CD4-positive, alpha-beta T cell (primary cell): Measurements from ENCODE around the gene EEPD1. TPM values are rescaled to one million over a fixed set of nuclear protein-coding genes. Genes with fewer than 3 reads are reported as not detected.

Experiments used
- ATAC-seq: fragments of 200-7000 bp; cut with Tn5 transposase; one replicate; pipeline ENCODE4 v1.10.0; 2022; ENCODE audit warnings: mild to moderate bottlenecking; ENCODE audit not compliant: poor library complexity
- CTCF ChIA-PET: fragments of 350-600 bp; sonication (Branson Sonifier 250); formaldehyde crosslinking; loops from one replicate; lab custom pipeline; 2021; ENCODE audit warnings: antibody characterized with exemption, inconsistent platforms; lab: Charles Lee
- POLR2A ChIA-PET: fragments of 350-600 bp; sonication (Branson Sonifier 250); formaldehyde crosslinking; loops from one replicate; lab custom pipeline; 2021; ENCODE audit warnings: antibody characterized with exemption, inconsistent platforms; lab: Charles Lee
- DNase-seq, 14 experiments: peaks; one replicate each; pipeline ENCODE4 v3.0.0-alpha.2; 2013 to 2020; ENCODE audit warnings: mixed read lengths in 2 of 14
- H3K27ac ChIP-seq, 2 donors: one replicate each; pipeline versions ENCODE4 v1.5.1 to v1.7.0; 2013; ENCODE audit warnings: low read length in 2 of 2, low read depth in 1 of 2, mild to moderate bottlenecking in 1 of 2
- H3K27me3 ChIP-seq, 2 experiments: 1 replicate in 1 of 2; 2 replicates in 1 of 2; pipeline versions ENCODE4 v1.6.1 to v1.7.0; 2013; ENCODE audit warnings: low read length in 2 of 2, control low read depth in 1 of 2, mild to moderate bottlenecking in 1 of 2, moderate library complexity in 1 of 2; ENCODE audit not compliant: insufficient read depth in 2 of 2, control insufficient read depth in 1 of 2
- H3K36me3 ChIP-seq: one replicate; pipeline ENCODE4 v1.6.1; 2013; ENCODE audit warnings: low read length, control low read depth; ENCODE audit not compliant: insufficient read depth
- H3K4me1 ChIP-seq: one replicate; pipeline ENCODE4 v1.6.1; 2013; ENCODE audit warnings: low read length, control low read depth; ENCODE audit not compliant: insufficient read depth
- H3K4me3 ChIP-seq: one replicate; pipeline ENCODE4 v1.5.1; 2013; ENCODE audit warnings: mild to moderate bottlenecking, low read length, moderate library complexity
- H3K9me3 ChIP-seq, 2 experiments: 1 replicate in 1 of 2; 2 replicates in 1 of 2; pipeline versions ENCODE4 v1.6.1 to v1.7.0; 2013; ENCODE audit warnings: low read length in 2 of 2, mild to moderate bottlenecking in 2 of 2, control low read depth in 1 of 2, moderate library complexity in 1 of 2; ENCODE audit not compliant: control insufficient read depth in 1 of 2, insufficient read depth in 1 of 2
- H3K27ac Mint-ChIP-seq: one replicate; pipeline ENCODE4 v1.8.0; 2020; ENCODE audit warnings: mixed read lengths
- H3K27me3 Mint-ChIP-seq: one replicate; pipeline ENCODE4 v1.8.0; 2021; ENCODE audit warnings: mixed read lengths
- H3K36me3 Mint-ChIP-seq: one replicate; pipeline ENCODE4 v1.8.0; 2021; ENCODE audit warnings: low read depth, mixed read lengths
- H3K4me1 Mint-ChIP-seq: one replicate; pipeline ENCODE4 v1.8.0; 2021; ENCODE audit warnings: low read depth, mixed read lengths
- H3K4me3 Mint-ChIP-seq: one replicate; pipeline ENCODE4 v1.8.0; 2020; ENCODE audit warnings: mild to moderate bottlenecking, mixed read lengths
- H3K9me3 Mint-ChIP-seq: one replicate; pipeline ENCODE4 v1.8.0; 2020; ENCODE audit warnings: mixed read lengths
- intact Hi-C, 2 experiments: fragments of 100-400 bp; cut with DNase I in 1 of 2; cut with micrococcal nuclease in 1 of 2; formaldehyde crosslinking; loops; one replicate each; pipeline versions ENCODE4 v1.15.1 to v1.9.0; 2023 to 2025; cut with DNase I, micrococcal nuclease
- total RNA-seq, 174 experiments: library from RNA in 2 of 174; stranded (reverse) in 2 of 174; gene quantifications; one replicate each; pipeline ENCODE4 v1.2.3 and lab custom pipeline; 2021 to 2026
- TF ChIP-seq, protein P1 (sequence below): fragments of 200-600 bp; IDR thresholded peaks from one replicate; pipeline ENCODE4 v1.8.0; 2022; ENCODE audit warnings: antibody characterized with exemption, mild to moderate bottlenecking

EEPD1 gene
- total RNA-seq, 2 experiments from 2014 or later, result 4.4 to 4.6 TPM

GRCh38 chr7:36191292-36191920 lies 38.4 kb downstream of the EEPD1 start:
- CTCF ChIA-PET, result interaction anchor here (0.6 kb wide), 1 partner anchor 56 kb away, joined by 3 read pairs; no protein-coding TSS in a partner anchor
- peaks cover 0 to 3% of the 10 kb centered on the region in 2 experiments for H3K9me3 ChIP-seq
- H3K27ac Mint-ChIP-seq, result no peak overlapping the region
- H3K9me3 Mint-ChIP-seq, result no peaks in the 10 kb centered on the region
- TF ChIP-seq, protein P1, sequence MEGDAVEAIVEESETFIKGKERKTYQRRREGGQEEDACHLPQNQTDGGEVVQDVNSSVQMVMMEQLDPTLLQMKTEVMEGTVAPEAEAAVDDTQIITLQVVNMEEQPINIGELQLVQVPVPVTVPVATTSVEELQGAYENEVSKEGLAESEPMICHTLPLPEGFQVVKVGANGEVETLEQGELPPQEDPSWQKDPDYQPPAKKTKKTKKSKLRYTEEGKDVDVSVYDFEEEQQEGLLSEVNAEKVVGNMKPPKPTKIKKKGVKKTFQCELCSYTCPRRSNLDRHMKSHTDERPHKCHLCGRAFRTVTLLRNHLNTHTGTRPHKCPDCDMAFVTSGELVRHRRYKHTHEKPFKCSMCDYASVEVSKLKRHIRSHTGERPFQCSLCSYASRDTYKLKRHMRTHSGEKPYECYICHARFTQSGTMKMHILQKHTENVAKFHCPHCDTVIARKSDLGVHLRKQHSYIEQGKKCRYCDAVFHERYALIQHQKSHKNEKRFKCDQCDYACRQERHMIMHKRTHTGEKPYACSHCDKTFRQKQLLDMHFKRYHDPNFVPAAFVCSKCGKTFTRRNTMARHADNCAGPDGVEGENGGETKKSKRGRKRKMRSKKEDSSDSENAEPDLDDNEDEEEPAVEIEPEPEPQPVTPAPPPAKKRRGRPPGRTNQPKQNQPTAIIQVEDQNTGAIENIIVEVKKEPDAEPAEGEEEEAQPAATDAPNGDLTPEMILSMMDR, result no peak
- no peak overlapping the region for H3K4me3 ChIP-seq
- intact Hi-C loops, result no loop called here
- H3K36me3 ChIP-seq, result no peaks in the 10 kb centered on the region
- H3K27me3 Mint-ChIP-seq, result no peaks in the 10 kb centered on the region
- H3K27ac ChIP-seq, result no peak overlapping the region
- DNase-seq (no peak), ATAC-seq (no peak)
- H3K27me3 ChIP-seq, result no peaks in the 10 kb centered on the region
- no peaks in the 10 kb centered on the region for H3K36me3 Mint-ChIP-seq
- H3K4me1 Mint-ChIP-seq, result no peaks in the 10 kb centered on the region
- POLR2A ChIA-PET, result no interaction called here
- H3K4me1 ChIP-seq, result peaks cover 3% of the 10 kb centered on the region
- H3K4me3 Mint-ChIP-seq, result no peak overlapping the region

- Histone ChIP-seq H3K9me3 (peaks cover 0 to 5% of the 10 kb centered on the region in 2 experiments), H3K4me1 (peaks cover 3% of the 10 kb centered on the region), H3K27me3 (no peaks in the 10 kb centered on the region), H3K4me3 (no peak overlapping the region), H3K36me3 (no peaks in the 10 kb centered on the region), H3K27ac (no peak overlapping the region)
- DNase-seq (peak in 3 of 14 experiments; percentile 23 to 66 (median 59)), ATAC-seq (no peak)
- Mint-ChIP-seq H3K4me1 (no peaks in the 10 kb centered on the region), H3K36me3 (no peaks in the 10 kb centered on the region), H3K27ac (no peak overlapping the region), H3K4me3 (no peak overlapping the region), H3K9me3 (no peaks in the 10 kb centered on the region), H3K27me3 (no peaks in the 10 kb centered on the region)
- ChIA-PET POLR2A (no interaction called here), CTCF (no interaction called here)
- intact Hi-C loops, result no loop called here
- TF ChIP-seq, protein P1, result no peak
Measured at GRCh38 chr7:36192053-36192824, 39.2 kb downstream of the EEPD1 start.

DNA sequence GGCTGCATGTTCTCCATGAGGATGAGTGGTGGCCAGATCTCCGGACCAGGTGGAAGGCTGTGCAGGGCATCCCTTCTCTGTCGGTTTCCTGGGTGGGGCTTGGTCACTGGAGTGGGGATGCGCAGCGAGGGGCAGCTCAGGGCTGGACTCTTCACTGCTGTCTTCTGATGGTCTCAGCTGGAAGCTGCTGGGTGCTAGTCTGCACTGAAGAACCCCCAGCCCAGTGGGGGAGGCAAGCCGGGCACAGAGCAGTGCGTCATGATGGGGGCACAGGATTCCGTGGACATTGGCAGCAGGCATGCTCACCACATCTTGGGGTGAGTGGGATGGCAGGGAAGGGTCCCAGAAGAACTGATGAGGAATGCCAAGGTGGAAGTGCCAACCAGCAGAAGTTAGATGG lies 39.8 kb downstream of the EEPD1 start:
- peaks cover 3% of the 10 kb centered on the region for H3K4me1 ChIP-seq
- TF ChIP-seq, protein P1, result no peak
- no peaks in the 10 kb centered on the region for H3K36me3 ChIP-seq
- DNase-seq (no peak), ATAC-seq (no peak)
- H3K27me3 ChIP-seq, result no peaks in the 10 kb centered on the region
- Mint-ChIP-seq H3K4me1 (no peaks in the 10 kb centered on the region), H3K27me3 (no peaks in the 10 kb centered on the region), H3K4me3 (no peak overlapping the region), H3K9me3 (no peaks in the 10 kb centered on the region), H3K27ac (no peak overlapping the region), H3K36me3 (no peaks in the 10 kb centered on the region)
- intact Hi-C loops, result no loop called here
- peaks cover 0 to 5% of the 10 kb centered on the region in 2 experiments for H3K9me3 ChIP-seq
- CTCF ChIA-PET, result no interaction called here
- H3K27ac ChIP-seq, result no peak overlapping the region
- H3K4me3 ChIP-seq, result no peak overlapping the region
- POLR2A ChIA-PET, result no interaction called here
